ENCODE measurements around the gene OVCH1.

OVCH1 gene

DNA sequence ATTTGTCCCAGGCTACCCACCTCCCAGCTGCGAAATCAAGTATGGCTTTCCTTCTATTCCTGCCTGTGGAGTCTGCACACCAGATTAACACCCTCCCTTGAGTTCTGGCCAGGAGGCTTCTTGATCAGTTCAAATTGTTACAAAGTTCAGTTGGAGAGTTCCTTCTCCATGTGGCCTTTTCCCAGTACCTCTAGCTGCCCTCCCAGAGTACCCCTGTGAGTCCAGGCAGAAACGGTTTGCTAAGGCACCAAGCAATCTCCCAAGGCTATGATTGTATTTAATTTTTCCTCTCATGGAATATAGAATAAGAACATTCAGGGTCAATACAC, 66.8 kb downstream of the OVCH1 start:
- H3K36me3 Mint-ChIP-seq (ENCODE audit: low read depth) = no peaks in the 10 kb centered on the region
- no peaks in the 10 kb centered on the region for H3K4me1 Mint-ChIP-seq
- TF ChIP-seq, protein P1, sequence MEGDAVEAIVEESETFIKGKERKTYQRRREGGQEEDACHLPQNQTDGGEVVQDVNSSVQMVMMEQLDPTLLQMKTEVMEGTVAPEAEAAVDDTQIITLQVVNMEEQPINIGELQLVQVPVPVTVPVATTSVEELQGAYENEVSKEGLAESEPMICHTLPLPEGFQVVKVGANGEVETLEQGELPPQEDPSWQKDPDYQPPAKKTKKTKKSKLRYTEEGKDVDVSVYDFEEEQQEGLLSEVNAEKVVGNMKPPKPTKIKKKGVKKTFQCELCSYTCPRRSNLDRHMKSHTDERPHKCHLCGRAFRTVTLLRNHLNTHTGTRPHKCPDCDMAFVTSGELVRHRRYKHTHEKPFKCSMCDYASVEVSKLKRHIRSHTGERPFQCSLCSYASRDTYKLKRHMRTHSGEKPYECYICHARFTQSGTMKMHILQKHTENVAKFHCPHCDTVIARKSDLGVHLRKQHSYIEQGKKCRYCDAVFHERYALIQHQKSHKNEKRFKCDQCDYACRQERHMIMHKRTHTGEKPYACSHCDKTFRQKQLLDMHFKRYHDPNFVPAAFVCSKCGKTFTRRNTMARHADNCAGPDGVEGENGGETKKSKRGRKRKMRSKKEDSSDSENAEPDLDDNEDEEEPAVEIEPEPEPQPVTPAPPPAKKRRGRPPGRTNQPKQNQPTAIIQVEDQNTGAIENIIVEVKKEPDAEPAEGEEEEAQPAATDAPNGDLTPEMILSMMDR (IDR thresholded peaks at IDR 0.05) = no peak
- no peak for DNase-seq
- peaks cover 5% of the 10 kb centered on the region for H3K27me3 Mint-ChIP-seq (ENCODE audit: low read depth, poor library complexity)
- H3K9me3 Mint-ChIP-seq = no peaks in the 10 kb centered on the region
- no peak overlapping the region for H3K4me3 Mint-ChIP-seq
- no peak overlapping the region for H3K27ac Mint-ChIP-seq

DNA sequence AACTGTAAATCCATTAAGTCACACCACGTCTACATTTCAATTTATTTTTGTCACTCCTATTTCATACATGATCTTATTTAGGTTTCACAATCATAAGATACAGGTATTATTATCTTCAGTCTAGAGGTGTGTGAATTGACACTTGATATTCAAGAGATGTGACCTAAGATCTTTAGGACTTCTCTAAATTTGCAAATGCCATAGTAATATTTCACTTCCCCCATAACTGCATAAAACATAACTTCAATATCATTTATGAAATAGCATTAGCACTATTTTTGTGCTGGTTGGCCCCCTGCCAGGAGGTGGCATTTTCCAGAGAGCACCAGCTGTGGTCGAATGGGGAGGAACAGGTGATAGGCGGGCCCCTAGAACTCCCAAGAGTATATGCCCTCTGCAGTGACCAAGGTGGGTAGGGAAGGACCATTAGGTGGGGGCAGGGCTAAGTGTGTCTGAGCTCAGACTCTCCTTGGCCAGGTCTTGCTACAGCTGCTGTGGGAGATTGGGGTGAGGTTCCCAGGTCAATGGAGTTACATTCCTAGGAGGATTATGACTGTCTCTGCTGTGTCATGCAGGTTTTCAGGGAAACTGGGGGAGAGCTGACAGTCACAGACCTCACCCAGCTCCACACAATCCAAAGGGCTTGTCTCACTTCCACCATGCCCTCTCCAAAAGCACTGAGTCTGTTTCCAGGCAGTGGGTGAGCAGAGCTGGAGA, 67.3 kb downstream of the OVCH1 start:
- DNase-seq = no peak
- Mint-ChIP-seq H3K27me3 (ENCODE audit: low read depth, poor library complexity) (peaks cover 5% of the 10 kb centered on the region), H3K4me3 (no peak overlapping the region), H3K36me3 (ENCODE audit: low read depth) (no peaks in the 10 kb centered on the region), H3K27ac (no peak overlapping the region), H3K9me3 (no peaks in the 10 kb centered on the region), H3K4me1 (no peaks in the 10 kb centered on the region)
- TF ChIP-seq, protein P1 (IDR thresholded peaks at IDR 0.05) = no peak

DNA sequence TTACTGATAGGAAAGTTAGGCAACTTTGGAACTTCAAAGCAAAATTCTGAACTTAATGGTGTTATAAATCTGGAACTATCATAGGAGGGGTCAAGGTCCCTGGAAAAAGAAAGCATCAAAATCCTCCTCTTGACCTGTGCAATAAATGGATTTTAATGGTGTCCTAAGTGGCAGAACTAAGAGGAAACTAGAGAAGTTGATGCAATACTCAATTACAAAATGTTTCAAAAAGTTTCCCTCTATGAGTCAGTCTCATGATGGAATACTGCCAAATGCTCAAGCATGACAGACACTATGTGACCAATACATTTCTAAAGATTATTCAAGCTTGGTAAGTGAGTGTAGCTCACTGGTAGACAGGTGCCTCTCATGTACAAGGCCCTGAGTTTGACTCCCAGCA, 68.9 kb downstream of the OVCH1 start:
- H3K4me3 Mint-ChIP-seq = no peak overlapping the region
- H3K36me3 Mint-ChIP-seq (ENCODE audit: low read depth) = no peaks in the 10 kb centered on the region
- H3K4me1 Mint-ChIP-seq = no peaks in the 10 kb centered on the region
- H3K9me3 Mint-ChIP-seq = no peaks in the 10 kb centered on the region
- no peak overlapping the region for H3K27ac Mint-ChIP-seq
- H3K27me3 Mint-ChIP-seq (ENCODE audit: low read depth, poor library complexity) = peaks cover 5% of the 10 kb centered on the region
- DNase-seq = no peak
- TF ChIP-seq, protein P1 (IDR thresholded peaks at IDR 0.05) = no peak

GRCh38 chr12:29427964-29428363, 69.5 kb downstream of the OVCH1 start:
- DNase-seq = no peak
- TF ChIP-seq, protein P1 (IDR thresholded peaks at IDR 0.05) = peak; percentile 15
- H3K36me3 Mint-ChIP-seq (ENCODE audit: low read depth) = no peaks in the 10 kb centered on the region
- no peak overlapping the region for H3K4me3 Mint-ChIP-seq
- no peaks in the 10 kb centered on the region for H3K9me3 Mint-ChIP-seq
- H3K27me3 Mint-ChIP-seq (ENCODE audit: low read depth, poor library complexity) = peaks cover 5% of the 10 kb centered on the region
- no peak overlapping the region for H3K27ac Mint-ChIP-seq
- H3K4me1 Mint-ChIP-seq = no peaks in the 10 kb centered on the region

DNA sequence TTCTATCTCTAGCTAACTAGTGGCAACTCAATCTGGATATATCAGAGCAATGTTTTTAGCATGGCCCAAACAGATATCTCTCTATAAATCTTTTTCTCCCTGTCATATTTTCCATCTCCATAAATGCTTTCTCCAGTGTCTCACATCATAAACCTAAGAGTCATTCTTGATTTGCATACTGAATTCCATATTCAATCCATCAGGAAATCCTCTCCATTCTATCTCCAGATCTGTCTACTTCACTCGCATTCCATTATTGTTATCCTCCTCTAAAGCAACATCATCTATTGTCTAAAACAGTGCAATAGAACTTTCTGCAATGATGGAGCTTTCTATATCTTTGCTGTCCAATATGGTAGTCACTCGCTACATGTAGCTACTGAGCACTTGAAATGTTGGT, 71.0 kb downstream of the OVCH1 start:
- TF ChIP-seq, protein P1 (IDR thresholded peaks at IDR 0.05) = no peak
- Mint-ChIP-seq H3K4me1 (no peaks in the 10 kb centered on the region), H3K4me3 (no peak overlapping the region), H3K9me3 (no peaks in the 10 kb centered on the region), H3K27me3 (ENCODE audit: low read depth, poor library complexity) (peaks cover 8% of the 10 kb centered on the region), H3K27ac (no peak overlapping the region), H3K36me3 (ENCODE audit: low read depth) (no peaks in the 10 kb centered on the region)
- no peak for DNase-seq

GRCh38 chr12:29425722-29426121, 71.8 kb downstream of the OVCH1 start:
- TF ChIP-seq, protein P1 (IDR thresholded peaks at IDR 0.05) = no peak
- no peak for DNase-seq
- no peaks in the 10 kb centered on the region for H3K4me1 Mint-ChIP-seq
- no peaks in the 10 kb centered on the region for H3K36me3 Mint-ChIP-seq (ENCODE audit: low read depth)
- H3K27ac Mint-ChIP-seq = no peak overlapping the region
- no peak overlapping the region for H3K4me3 Mint-ChIP-seq
- H3K9me3 Mint-ChIP-seq = no peaks in the 10 kb centered on the region
- H3K27me3 Mint-ChIP-seq (ENCODE audit: low read depth, poor library complexity) = peaks cover 8% of the 10 kb centered on the region
